IPS-18a (cell line): ENCODE results near the gene DENND1A.

Source experiments
- H3K27ac ChIP-seq: one replicate; pipeline ENCODE4 v1.5.1; 2013; ENCODE audit warnings: low read length
- H3K27me3 ChIP-seq: one replicate; pipeline ENCODE4 v1.6.1; 2013; ENCODE audit warnings: mild to moderate bottlenecking, low read length; ENCODE audit not compliant: control insufficient read depth, insufficient read depth
- H3K36me3 ChIP-seq: one replicate; pipeline ENCODE4 v1.6.1; 2013; ENCODE audit warnings: low read depth, low read length; ENCODE audit not compliant: control insufficient read depth
- H3K4me1 ChIP-seq: one replicate; pipeline ENCODE4 v1.6.1; 2013; ENCODE audit warnings: low read depth, low read length; ENCODE audit not compliant: control insufficient read depth
- H3K4me3 ChIP-seq: one replicate; pipeline ENCODE4 v1.5.1; 2013; ENCODE audit warnings: low read length
- H3K9ac ChIP-seq: one replicate; pipeline ENCODE4 v1.6.1; 2013; ENCODE audit warnings: mild to moderate bottlenecking, low read length, moderate library complexity
- H3K9me3 ChIP-seq: one replicate; pipeline ENCODE4 v1.6.1; 2013; ENCODE audit warnings: low read depth, low read length; ENCODE audit not compliant: control insufficient read depth

Gene DENND1A

DNA sequence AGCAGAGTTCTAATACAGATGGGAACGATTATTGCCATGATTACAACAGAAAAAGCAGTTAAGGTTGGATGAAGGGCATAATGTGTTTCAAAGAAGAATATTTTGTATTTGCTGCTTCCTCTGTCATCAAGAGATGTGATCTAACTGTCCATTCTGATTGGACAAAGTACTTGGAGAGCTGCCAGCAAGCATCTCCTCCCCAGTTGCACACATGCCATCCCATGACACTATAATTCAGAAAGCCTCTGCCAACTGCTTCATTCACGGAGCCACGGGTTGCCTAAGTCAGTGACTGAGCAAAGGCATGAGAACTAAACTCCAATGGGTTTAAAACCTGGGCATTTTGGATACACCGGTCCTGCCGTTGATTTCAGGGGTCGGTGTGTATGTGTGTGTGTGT, 320.1 kb downstream of the DENND1A start:
- H3K9me3 ChIP-seq, result no peaks in the 10 kb centered on the region
- no peaks in the 10 kb centered on the region for H3K4me1 ChIP-seq
- no peak overlapping the region for H3K4me3 ChIP-seq
- no peaks in the 10 kb centered on the region for H3K36me3 ChIP-seq
- no peak overlapping the region for H3K27ac ChIP-seq
- H3K27me3 ChIP-seq, result no peaks in the 10 kb centered on the region
- H3K9ac ChIP-seq, result no peak overlapping the region

DNA sequence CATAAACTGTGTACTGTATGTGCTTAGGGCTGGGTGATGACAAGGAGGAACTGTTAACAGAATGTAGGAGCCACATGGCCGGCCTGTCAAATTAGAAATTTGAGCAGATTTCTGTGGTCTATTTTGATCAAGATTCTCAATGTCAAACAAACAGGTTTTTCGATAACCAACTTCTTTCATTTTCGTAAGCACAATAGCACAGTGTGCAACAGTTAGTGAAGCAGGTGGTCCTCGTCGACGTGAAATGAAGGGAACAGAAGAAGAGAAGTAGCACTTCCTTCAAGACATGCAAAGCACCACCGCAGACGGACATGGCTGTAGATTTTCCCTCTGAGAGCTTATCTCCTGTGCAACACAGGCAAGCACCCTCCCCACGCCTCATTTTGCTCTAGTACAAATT, 321.8 kb downstream of the DENND1A start:
- no peak overlapping the region for H3K4me3 ChIP-seq
- no peaks in the 10 kb centered on the region for H3K4me1 ChIP-seq
- no peak overlapping the region for H3K9ac ChIP-seq
- H3K9me3 ChIP-seq, result no peaks in the 10 kb centered on the region
- no peak overlapping the region for H3K27ac ChIP-seq
- H3K36me3 ChIP-seq, result no peaks in the 10 kb centered on the region
- no peaks in the 10 kb centered on the region for H3K27me3 ChIP-seq

DNA sequence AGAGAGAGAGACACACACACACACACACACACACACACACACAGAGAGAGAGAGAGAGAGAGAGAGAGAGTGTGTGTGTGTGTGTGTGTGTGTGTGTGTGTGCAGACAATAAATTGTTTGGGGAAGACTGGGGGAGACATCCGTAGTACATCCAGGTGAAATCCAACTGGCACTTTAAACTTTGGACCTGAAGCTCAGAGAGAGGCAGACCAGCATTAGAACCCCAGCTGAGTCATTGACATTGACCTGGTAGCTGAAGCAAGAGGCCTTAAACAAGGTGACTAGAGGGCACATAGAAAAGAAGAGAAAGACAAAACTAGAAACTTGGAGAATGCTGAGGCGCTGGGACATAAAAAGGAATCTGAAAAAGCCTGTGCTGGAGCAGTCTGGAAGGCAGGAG, 322.4 kb downstream of the DENND1A start:
- no peaks in the 10 kb centered on the region for H3K4me1 ChIP-seq
- no peaks in the 10 kb centered on the region for H3K36me3 ChIP-seq
- no peak overlapping the region for H3K27ac ChIP-seq
- H3K9me3 ChIP-seq, result no peaks in the 10 kb centered on the region
- no peak overlapping the region for H3K4me3 ChIP-seq
- no peaks in the 10 kb centered on the region for H3K27me3 ChIP-seq
- H3K9ac ChIP-seq, result no peak overlapping the region

DNA sequence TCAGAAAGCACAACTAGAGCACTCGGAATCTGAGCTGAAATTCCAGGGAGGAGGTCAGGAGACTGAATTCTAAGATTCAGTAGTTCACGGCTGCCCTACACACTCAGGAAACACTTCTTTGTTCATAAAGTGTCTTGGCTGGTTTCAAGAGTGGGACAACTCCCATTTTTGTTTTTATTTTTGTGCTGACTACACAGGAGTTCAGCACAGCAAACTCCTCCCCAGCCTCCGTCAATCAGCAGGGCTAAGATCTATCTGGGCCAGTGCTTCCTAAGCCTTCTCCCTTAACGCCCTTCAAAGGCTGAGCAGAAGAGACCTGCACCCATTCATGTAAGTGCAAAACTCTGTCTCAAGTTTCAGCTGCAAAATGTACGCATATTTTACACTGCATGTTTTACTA, 323.8 kb downstream of the DENND1A start:
- H3K9me3 ChIP-seq, result no peaks in the 10 kb centered on the region
- H3K9ac ChIP-seq, result no peak overlapping the region
- no peak overlapping the region for H3K27ac ChIP-seq
- H3K36me3 ChIP-seq, result no peaks in the 10 kb centered on the region
- H3K4me3 ChIP-seq, result no peak overlapping the region
- H3K4me1 ChIP-seq, result no peaks in the 10 kb centered on the region
- H3K27me3 ChIP-seq, result no peaks in the 10 kb centered on the region

DNA sequence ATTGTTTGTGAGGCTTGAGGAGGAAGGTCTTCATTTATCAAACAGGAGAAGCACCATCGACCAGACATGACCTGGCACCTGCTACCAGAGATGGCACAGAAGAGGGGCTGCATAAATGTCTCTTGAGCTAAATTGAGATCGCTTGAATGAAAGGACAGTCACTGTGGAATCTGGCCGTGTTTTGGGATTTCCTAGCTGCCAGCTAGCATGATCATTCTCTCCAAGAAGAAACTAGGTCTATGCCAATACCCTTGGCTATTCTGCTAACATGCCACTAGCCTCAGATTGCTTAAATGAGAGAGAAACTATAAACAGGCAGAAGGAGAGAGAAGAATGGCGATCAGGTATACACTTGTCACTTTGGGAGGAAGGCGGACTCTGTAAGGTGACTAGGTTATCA, 324.6 kb downstream of the DENND1A start:
- no peak overlapping the region for H3K27ac ChIP-seq
- H3K36me3 ChIP-seq, result no peaks in the 10 kb centered on the region

DNA sequence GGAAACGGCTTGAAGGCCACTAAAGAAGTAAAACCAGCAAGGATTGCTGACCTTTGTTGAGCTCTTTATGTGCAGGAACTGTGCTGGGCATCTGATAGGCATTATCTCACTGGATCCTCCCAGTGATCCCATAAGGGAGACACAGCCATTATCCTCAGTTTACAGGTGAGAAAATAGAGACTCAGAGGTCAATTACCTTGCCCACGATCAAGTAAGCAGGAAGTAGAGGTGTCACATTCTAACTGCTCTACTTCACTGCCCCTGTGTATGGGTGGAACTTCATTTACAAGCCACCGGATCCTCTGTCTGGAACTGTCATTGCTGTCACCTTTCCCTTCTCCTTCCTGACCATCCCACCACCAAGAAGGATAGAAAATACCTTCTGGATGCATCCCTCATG, 325.1 kb downstream of the DENND1A start:
- H3K36me3 ChIP-seq, result no peaks in the 10 kb centered on the region
- H3K27ac ChIP-seq, result no peak overlapping the region
- H3K9ac ChIP-seq, result no peak overlapping the region
- H3K9me3 ChIP-seq, result no peaks in the 10 kb centered on the region
- H3K4me1 ChIP-seq, result no peaks in the 10 kb centered on the region
- H3K27me3 ChIP-seq, result no peaks in the 10 kb centered on the region
- H3K4me3 ChIP-seq, result no peak overlapping the region

More for the DNA sequence above, 324.6 kb downstream of the DENND1A start:
- Histone ChIP-seq H3K27me3 (no peaks in the 10 kb centered on the region), H3K4me3 (no peak overlapping the region), H3K4me1 (no peaks in the 10 kb centered on the region), H3K9ac (no peak overlapping the region), H3K9me3 (no peaks in the 10 kb centered on the region)

DNA sequence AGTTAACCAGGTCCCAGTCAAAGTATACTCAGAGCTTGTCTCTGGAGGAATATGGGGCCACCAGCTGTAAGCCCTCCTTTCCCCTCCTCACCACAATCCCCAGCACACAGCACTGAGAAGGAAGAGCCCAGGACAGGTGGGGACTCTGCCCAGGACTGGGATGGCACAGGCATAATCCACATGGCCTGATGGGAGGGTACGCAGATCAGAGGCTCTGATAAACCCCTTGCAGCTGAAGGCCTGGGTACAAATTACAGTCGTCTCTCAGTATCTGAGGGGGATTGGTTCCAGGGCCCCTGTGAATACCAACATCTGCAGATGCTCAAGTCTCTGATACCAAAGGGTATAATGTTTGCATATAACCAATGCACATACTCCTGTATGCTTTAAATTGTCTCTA, 328.1 kb downstream of the DENND1A start:
- Histone ChIP-seq H3K36me3 (no peaks in the 10 kb centered on the region), H3K4me3 (no peak overlapping the region), H3K9ac (no peak overlapping the region), H3K9me3 (no peaks in the 10 kb centered on the region), H3K4me1 (no peaks in the 10 kb centered on the region), H3K27ac (no peak overlapping the region), H3K27me3 (no peaks in the 10 kb centered on the region)

DNA sequence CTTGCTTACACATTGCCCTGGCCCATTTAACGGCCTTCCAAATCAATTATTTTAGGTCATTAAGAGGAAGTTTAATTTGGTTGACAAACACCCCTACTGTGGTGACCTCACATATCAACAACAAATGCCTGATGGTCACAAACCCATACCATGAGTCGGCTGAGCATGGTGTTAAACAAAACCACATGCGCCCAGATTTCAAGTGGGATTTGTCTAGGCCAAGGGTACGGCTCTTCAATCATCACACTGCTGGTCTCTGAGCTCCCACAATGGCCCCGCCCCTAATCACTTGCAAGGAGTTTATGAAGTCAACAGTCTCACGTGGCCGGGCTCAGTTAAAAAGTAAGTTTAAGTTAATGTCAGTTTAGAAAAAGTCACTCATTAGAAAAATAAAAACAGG, 330.1 kb downstream of the DENND1A start:
- no peak overlapping the region for H3K27ac ChIP-seq
- no peaks in the 10 kb centered on the region for H3K9me3 ChIP-seq
- no peaks in the 10 kb centered on the region for H3K4me1 ChIP-seq
- H3K27me3 ChIP-seq, result no peaks in the 10 kb centered on the region
- H3K9ac ChIP-seq, result no peak overlapping the region
- H3K4me3 ChIP-seq, result no peak overlapping the region
- no peaks in the 10 kb centered on the region for H3K36me3 ChIP-seq

DNA sequence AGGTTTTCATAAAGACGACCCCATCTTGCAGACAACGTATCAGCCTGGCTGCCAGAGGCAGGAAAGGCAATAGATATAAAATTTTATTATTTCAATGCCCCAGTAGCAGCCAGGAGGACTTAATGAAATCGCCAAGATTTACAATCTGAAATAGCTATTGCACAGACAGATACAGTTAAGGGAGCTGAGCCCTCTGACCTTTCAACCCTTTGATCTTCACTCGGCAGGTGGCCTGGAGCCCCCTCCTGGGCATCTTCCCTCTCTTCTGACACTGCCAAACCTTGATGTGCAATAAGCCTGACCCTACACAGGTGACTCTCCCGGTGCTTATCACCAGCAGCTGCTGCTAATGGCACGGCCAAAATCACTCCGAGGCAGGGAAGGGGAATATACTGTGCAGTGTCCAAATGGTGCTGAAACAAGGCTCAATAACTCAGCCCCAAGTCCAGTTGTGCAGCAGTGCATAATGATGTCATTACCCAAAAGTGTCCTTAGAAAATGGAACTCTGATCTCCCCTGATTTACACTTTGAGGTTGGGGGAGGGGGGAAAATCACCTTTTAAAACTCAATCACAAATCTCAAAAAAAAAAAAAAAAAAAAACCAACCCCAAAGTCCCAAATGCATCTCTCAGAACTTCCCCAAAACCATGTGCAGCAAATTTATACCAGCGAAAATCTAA, 331.9 kb downstream of the DENND1A start:
- H3K27ac ChIP-seq, result no peak overlapping the region
- no peak overlapping the region for H3K9ac ChIP-seq
- no peaks in the 10 kb centered on the region for H3K9me3 ChIP-seq
- H3K4me1 ChIP-seq, result no peaks in the 10 kb centered on the region
- no peak overlapping the region for H3K4me3 ChIP-seq
- no peaks in the 10 kb centered on the region for H3K36me3 ChIP-seq
- no peaks in the 10 kb centered on the region for H3K27me3 ChIP-seq

DNA sequence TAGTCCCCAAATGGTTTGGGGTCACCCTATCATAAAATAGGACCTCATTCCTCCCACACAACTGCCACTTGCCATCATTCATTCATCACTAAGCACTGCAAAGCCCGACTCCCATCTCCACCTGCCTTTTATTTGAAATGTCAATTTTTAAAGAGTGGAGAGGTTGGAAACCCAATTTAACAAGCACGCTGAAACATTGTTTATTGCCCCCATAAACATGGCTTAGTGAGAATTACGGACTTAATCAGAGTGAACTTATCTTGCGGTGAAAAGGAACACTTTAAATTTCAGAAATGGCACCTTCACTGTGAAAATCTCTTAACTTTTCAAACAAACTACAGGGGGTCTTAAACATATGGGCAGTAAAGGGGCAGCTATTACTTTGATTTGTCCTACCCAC, 332.9 kb downstream of the DENND1A start:
- H3K4me1 ChIP-seq, result no peaks in the 10 kb centered on the region
- no peak overlapping the region for H3K4me3 ChIP-seq
- no peak overlapping the region for H3K9ac ChIP-seq
- no peaks in the 10 kb centered on the region for H3K36me3 ChIP-seq
- H3K27ac ChIP-seq, result no peak overlapping the region
- no peaks in the 10 kb centered on the region for H3K9me3 ChIP-seq
- no peaks in the 10 kb centered on the region for H3K27me3 ChIP-seq

DNA sequence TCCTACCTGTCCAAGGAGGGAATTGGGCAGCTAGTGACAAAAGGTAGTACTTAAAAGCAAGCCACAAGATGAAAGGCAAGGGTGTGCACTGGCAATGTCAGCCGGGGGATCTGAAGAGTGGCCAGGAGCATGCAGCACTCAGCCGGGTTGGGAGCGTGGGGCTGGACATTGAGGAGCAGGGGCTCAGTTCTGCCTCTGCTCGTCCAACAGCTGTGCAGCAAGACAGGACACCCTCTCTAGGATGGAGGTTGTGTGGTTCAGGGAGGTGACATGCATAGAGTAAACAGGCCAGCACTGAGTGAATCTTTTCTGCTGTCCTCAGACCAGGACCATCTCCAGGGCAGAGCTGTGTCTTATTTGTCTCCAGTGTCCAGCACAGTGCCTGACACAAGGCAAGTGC, 338.6 kb downstream of the DENND1A start:
- Histone ChIP-seq H3K27ac (no peak overlapping the region), H3K4me1 (peaks cover 7% of the 10 kb centered on the region), H3K9ac (no peak overlapping the region), H3K27me3 (no peaks in the 10 kb centered on the region), H3K9me3 (peaks cover 4% of the 10 kb centered on the region), H3K36me3 (no peaks in the 10 kb centered on the region), H3K4me3 (no peak overlapping the region)

DNA sequence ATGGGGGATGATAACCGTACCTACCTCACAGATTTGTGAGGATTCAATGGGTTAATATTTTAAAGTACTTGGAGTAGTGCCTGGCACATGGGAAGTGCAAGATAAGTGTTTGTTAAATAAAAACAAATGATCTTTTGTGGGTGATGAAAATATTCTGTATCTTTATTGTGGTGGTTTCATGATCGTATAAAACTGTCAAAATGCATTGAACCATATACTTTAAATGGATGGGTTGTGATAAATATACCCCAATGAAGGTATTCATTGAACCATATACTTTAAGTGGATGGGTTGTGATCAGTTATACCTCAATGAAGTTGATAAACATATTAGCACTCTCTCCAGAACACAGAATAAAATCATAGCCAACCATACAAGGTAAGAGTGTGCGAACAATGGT, 339.4 kb downstream of the DENND1A start:
- Histone ChIP-seq H3K36me3 (no peaks in the 10 kb centered on the region), H3K27me3 (no peaks in the 10 kb centered on the region), H3K27ac (no peak overlapping the region), H3K4me1 (peaks cover 7% of the 10 kb centered on the region), H3K4me3 (no peak overlapping the region), H3K9ac (no peak overlapping the region), H3K9me3 (peaks cover 4% of the 10 kb centered on the region)
